Effector memory CD4-positive, alpha-beta T cell (primary cell): ENCODE data around the gene HIRA.

Experiments
- DNase-seq, 3 donors: peaks; one replicate each; pipeline ENCODE4 v3.0.0-alpha.2; 2020
- H3K27ac ChIP-seq: 2 replicates; pipeline ENCODE4 v1.7.0; 2013; ENCODE audit warnings: mild to moderate bottlenecking, low read length, moderate library complexity; ENCODE audit not compliant: insufficient read depth, poor library complexity, severe bottlenecking
- H3K27me3 ChIP-seq: replicated peaks from 2 replicates; pipeline ENCODE4 v1.7.0; 2013; ENCODE audit warnings: mild to moderate bottlenecking, low read length; ENCODE audit not compliant: insufficient read depth, control insufficient read depth, poor library complexity, severe bottlenecking
- H3K36me3 ChIP-seq: 2 replicates; pipeline ENCODE4 v1.7.0; 2013; ENCODE audit warnings: mild to moderate bottlenecking, low read length, moderate library complexity; ENCODE audit not compliant: control insufficient read depth, insufficient read depth
- H3K4me1 ChIP-seq: 2 replicates; pipeline ENCODE4 v1.7.0; 2013; ENCODE audit warnings: low read length, mild to moderate bottlenecking; ENCODE audit not compliant: control insufficient read depth, insufficient read depth, poor library complexity, severe bottlenecking
- H3K4me3 ChIP-seq: 2 replicates; pipeline ENCODE4 v1.7.0; 2013; ENCODE audit warnings: low read length, low read depth, mild to moderate bottlenecking; ENCODE audit not compliant: insufficient read depth, poor library complexity, severe bottlenecking
- H3K9me3 ChIP-seq: 2 replicates; pipeline ENCODE4 v1.7.0; 2013; ENCODE audit warnings: mild to moderate bottlenecking, low read length, moderate library complexity; ENCODE audit not compliant: control insufficient read depth

Gene HIRA

GRCh38 chr22:19429950-19430889, 1.3 kb downstream of the HIRA start:
- Histone ChIP-seq H3K9me3 (no peaks in the 10 kb centered on the region), H3K36me3 (peaks cover 4% of the 10 kb centered on the region), H3K27me3 (no peaks in the 10 kb centered on the region), H3K4me1 (peaks cover 26% of the 10 kb centered on the region), H3K4me3 (peak overlapping the region; percentile 98), H3K27ac (peak overlapping the region; percentile 57)
- peak in 2 of 3 donors; percentile 18 to 26 for DNase-seq

- H3K4me3 ChIP-seq: no peak overlapping the region
- H3K9me3 ChIP-seq: no peaks in the 10 kb centered on the region
- H3K27ac ChIP-seq: no peak overlapping the region
- H3K4me1 ChIP-seq: peaks cover 11% of the 10 kb centered on the region
- H3K36me3 ChIP-seq: no peaks in the 10 kb centered on the region
- no peaks in the 10 kb centered on the region for H3K27me3 ChIP-seq
- DNase-seq: no peak
Observed at GRCh38 chr22:19424186-19424500, 7.4 kb downstream of the HIRA start.

GRCh38 chr22:19422440-19423301, 8.9 kb downstream of the HIRA start:
- DNase-seq: no peak
- no peaks in the 10 kb centered on the region for H3K9me3 ChIP-seq
- H3K4me3 ChIP-seq: no peak overlapping the region
- H3K27me3 ChIP-seq: no peaks in the 10 kb centered on the region
- H3K4me1 ChIP-seq: peaks cover 16% of the 10 kb centered on the region
- H3K27ac ChIP-seq: no peak overlapping the region
- no peaks in the 10 kb centered on the region for H3K36me3 ChIP-seq

- Histone ChIP-seq H3K27ac (no peak overlapping the region), H3K4me1 (peaks cover 16% of the 10 kb centered on the region), H3K4me3 (no peak overlapping the region), H3K36me3 (no peaks in the 10 kb centered on the region), H3K27me3 (no peaks in the 10 kb centered on the region), H3K9me3 (no peaks in the 10 kb centered on the region)
- no peak for DNase-seq
Observed at GRCh38 chr22:19420321-19420720, 11.2 kb downstream of the HIRA start.

- no peak overlapping the region for H3K4me3 ChIP-seq
- H3K9me3 ChIP-seq: no peaks in the 10 kb centered on the region
- peak overlapping the region; percentile 29 for H3K27ac ChIP-seq
- peak in 2 of 3 donors; percentile 14 to 16 for DNase-seq
- H3K36me3 ChIP-seq: no peaks in the 10 kb centered on the region
- peaks cover 16% of the 10 kb centered on the region for H3K4me1 ChIP-seq
- no peaks in the 10 kb centered on the region for H3K27me3 ChIP-seq
Observed at GRCh38 chr22:19419464-19420178, 11.9 kb downstream of the HIRA start.

GRCh38 chr22:19419086-19419463, 12.5 kb downstream of the HIRA start:
- H3K9me3 ChIP-seq: no peaks in the 10 kb centered on the region
- H3K4me1 ChIP-seq: peaks cover 16% of the 10 kb centered on the region
- H3K4me3 ChIP-seq: no peak overlapping the region
- no peaks in the 10 kb centered on the region for H3K27me3 ChIP-seq
- H3K27ac ChIP-seq: peak overlapping the region; percentile 29
- DNase-seq: no peak
- no peaks in the 10 kb centered on the region for H3K36me3 ChIP-seq

GRCh38 chr22:19412923-19413322, 18.6 kb downstream of the HIRA start:
- Histone ChIP-seq H3K27ac (no peak overlapping the region), H3K36me3 (peaks cover 24% of the 10 kb centered on the region), H3K27me3 (no peaks in the 10 kb centered on the region), H3K4me3 (no peak overlapping the region), H3K9me3 (no peaks in the 10 kb centered on the region), H3K4me1 (no peaks in the 10 kb centered on the region)
- DNase-seq: no peak

GRCh38 chr22:19412478-19412877, 19.1 kb downstream of the HIRA start:
- Histone ChIP-seq H3K4me1 (no peaks in the 10 kb centered on the region), H3K27me3 (no peaks in the 10 kb centered on the region), H3K36me3 (peaks cover 28% of the 10 kb centered on the region), H3K9me3 (no peaks in the 10 kb centered on the region), H3K27ac (no peak overlapping the region), H3K4me3 (no peak overlapping the region)
- DNase-seq: no peak

GRCh38 chr22:19411690-19412045, 19.9 kb downstream of the HIRA start:
- H3K36me3 ChIP-seq: peaks cover 36% of the 10 kb centered on the region
- no peak for DNase-seq
- H3K4me1 ChIP-seq: no peaks in the 10 kb centered on the region
- no peaks in the 10 kb centered on the region for H3K9me3 ChIP-seq
- no peaks in the 10 kb centered on the region for H3K27me3 ChIP-seq
- H3K4me3 ChIP-seq: no peak overlapping the region
- H3K27ac ChIP-seq: no peak overlapping the region
